Ovary (tissue), 3 donors: ENCODE data around the gene VEPH1.

Experiments
- POLR2A ChIP-seq: fragments of 450-650 bp; IDR thresholded peaks from one replicate; pipeline ENCODE4 v1.6.1; 2017; ENCODE audit warnings: antibody characterized with exemption, mild to moderate bottlenecking, moderate library complexity
- TF ChIP-seq, protein P1 (sequence below), 3 donors: fragments of 450-650 bp in 2 of 3; fragments of 200-600 bp in 1 of 3; IDR thresholded peaks; one replicate each; pipeline versions ENCODE4 v1.5.1 to v1.8.0; 2016 to 2022; ENCODE audit warnings: antibody characterized with exemption in 3 of 3, mild to moderate bottlenecking in 1 of 3
- donor health status: DM: no; HTN: no; CAD: no.

DNA sequence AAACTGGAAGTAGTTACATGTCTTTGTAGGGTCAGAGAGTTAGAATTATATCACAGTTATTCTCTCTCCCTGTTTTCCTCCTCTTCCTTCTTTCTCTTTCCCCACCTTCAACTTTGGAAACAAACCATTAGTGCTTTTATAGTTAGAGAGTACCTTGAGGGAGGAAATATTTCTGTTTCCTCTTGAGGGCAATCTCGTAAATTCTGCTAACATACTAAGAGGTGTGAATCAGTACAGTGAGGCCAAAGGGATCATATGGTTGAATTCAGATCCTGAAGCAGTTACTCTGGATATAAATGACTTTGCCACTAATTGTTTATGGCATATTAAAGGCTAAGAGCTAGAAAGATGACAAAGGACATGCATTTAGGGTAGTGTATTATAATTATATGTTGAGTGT is 283.0 kb downstream of the VEPH1 start:
- no peak for TF ChIP-seq POLR2A
- TF ChIP-seq, protein P1, sequence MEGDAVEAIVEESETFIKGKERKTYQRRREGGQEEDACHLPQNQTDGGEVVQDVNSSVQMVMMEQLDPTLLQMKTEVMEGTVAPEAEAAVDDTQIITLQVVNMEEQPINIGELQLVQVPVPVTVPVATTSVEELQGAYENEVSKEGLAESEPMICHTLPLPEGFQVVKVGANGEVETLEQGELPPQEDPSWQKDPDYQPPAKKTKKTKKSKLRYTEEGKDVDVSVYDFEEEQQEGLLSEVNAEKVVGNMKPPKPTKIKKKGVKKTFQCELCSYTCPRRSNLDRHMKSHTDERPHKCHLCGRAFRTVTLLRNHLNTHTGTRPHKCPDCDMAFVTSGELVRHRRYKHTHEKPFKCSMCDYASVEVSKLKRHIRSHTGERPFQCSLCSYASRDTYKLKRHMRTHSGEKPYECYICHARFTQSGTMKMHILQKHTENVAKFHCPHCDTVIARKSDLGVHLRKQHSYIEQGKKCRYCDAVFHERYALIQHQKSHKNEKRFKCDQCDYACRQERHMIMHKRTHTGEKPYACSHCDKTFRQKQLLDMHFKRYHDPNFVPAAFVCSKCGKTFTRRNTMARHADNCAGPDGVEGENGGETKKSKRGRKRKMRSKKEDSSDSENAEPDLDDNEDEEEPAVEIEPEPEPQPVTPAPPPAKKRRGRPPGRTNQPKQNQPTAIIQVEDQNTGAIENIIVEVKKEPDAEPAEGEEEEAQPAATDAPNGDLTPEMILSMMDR (IDR thresholded peaks at IDR 0.05), result no peak
